Measurements from ENCODE around the gene ZDHHC11B.

Gene ZDHHC11B

DNA sequence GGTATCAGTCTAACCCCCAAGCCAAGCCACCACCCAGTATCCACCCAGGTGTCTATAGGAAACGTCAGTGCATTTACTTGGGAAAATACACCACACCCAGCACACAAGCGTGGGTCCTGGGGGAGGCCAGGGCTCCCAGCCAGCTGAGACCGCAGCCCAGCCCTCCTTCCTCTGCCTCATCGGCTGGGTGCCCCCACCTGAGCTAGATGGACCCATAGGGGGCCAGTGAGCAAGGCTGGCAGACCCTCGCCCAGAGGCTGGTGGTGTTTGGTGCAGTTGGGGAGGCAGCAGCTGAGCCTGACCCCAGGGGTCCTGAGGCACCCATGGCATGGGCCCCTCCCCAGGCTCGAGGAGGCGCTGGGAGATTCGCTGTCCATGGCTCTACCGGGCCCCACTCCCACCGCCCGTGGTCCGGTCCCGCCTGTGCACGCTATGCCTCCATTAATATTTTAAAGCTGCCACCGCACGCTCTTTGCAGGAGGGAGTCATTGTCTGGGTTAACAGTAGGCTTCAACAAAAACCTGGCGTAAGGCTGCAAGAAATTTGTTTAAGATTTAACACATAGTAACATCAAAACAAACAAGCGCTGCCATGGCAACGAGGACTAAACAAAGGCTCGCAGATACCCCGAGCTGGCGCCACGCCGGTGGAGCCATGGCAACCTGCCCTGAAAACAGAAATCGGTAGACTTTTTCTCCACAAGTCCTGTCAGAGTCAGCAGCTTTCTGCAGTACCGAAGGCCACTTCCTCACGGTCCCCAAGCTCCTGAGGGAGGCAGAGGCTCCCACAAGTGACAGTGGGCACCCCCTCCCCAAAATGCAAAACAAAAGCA, 112.0 kb downstream of the ZDHHC11B start:
- peak; percentile 35 for DNase-seq (ENCODE audit: low read depth)

GRCh38 chr5:671459-672328, 112.8 kb downstream of the ZDHHC11B start:
- DNase-seq (ENCODE audit: low read depth), result no peak

DNA sequence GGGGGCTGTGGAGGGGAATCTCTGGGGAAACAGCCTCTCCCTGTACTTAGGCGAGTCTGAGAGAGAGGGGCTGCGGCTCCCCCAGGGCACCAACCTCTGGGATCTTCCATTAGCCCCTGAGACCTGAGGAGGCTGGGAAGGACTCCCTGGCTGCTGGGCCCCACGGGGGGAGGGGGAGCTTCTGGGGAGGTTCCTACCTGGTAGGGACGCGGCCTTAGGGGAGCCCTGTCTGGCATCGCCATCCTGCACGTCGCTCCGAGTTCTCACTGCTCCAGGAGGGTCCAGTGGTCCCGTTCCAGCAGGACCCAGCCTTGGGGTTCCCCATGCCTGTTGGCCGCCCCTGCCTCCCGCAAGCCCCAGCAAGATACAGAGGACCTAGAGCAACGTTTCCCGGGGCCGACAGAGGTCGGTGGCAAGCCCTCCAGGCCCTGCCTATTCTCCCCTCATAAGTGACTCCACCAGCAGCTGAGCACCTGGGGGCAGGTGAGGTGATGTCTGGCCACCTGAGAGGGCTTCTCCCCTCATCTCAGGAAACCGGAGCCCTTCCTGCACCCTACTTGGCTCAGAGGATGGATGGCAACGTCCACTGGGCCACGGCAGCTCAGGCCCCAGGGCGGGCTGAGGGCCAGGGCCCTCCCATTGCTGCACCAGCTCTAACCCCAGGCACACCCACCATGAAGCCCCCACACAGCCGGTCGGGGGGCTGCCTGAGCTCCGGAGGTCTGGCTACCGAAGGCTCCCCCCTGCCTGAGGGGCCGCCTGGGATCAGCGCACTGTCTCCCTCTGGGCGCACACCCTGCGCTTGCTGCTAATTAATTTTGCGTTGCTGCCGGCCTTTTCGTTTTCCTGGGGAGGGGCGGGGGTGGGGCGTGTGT, 113.9 kb downstream of the ZDHHC11B start:
- DNase-seq (ENCODE audit: low read depth), result no peak

GRCh38 chr5:669842-670395, 114.6 kb downstream of the ZDHHC11B start:
- DNase-seq (ENCODE audit: low read depth), result no peak

- DNase-seq (ENCODE audit: low read depth), result no peak
Measured at GRCh38 chr5:669111-669841, 115.3 kb downstream of the ZDHHC11B start.

DNA sequence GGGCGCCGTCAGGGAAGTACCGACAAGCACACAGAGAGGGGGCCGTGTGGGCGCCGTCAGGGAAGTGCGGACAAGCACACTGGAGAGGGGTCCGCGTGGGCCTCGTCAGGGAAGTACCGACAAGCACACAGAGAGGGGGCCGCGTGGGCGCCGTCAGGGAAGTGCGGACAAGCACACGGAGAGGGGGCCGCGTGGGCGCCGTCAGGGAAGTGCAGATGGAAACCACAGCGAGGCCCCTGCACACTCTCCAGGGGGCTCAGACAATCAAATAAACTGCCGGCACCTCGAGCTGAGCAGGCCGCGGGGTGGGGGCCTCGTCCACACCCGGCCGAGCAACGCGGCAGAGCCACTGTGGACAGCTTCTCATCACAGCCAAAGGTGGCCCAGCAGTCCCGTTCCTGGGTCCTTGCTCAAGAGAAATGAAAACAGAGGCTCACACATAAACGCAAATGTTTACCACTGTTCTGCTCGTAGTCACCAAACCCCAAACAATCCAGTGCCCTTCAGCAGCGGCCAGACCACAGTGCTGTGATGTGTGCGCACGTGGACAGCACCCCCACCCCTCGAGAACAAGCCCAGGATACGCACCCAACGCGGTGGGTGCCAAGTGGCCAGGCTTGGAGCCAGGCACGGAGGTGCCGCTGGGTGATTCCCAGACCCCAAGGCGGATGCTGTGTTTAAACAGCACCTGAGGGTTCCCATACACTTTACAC, 116.1 kb downstream of the ZDHHC11B start:
- no peak for DNase-seq (ENCODE audit: low read depth)

DNA sequence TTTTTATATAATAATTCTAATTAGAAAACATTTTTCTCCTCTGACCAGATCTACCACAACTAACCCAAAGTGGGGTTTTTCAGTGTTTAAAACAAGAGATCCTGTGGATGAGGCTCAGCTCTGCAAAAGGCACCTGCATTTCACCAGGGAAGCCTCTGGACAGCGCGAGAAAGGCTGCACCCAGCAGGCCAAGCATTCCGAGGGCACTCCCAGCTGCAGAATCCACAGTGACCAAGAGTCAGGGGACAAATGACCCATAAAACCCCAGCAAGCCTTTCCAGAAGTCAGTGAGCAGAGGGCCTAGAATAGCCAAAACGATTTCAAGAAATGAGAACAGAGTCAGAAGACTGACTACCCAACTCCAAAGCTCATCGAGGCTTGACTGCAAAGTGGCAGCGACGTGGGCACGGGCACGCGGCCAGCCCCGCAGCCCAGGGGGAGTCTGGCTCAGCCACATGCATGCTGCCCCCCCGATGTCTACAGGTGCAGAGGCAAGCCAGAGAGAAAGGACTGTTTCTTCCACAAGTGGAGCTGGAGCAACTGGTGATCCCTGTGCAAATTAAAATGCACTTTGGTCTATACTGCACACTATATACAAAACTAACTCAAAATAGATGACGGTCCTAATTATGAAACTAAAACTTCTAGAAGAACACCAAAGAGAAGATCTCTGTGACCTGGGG, 117.6 kb downstream of the ZDHHC11B start:
- no peak for DNase-seq (ENCODE audit: low read depth)

GRCh38 chr5:665956-666711, 118.4 kb downstream of the ZDHHC11B start:
- no peak for DNase-seq (ENCODE audit: low read depth)

DNA sequence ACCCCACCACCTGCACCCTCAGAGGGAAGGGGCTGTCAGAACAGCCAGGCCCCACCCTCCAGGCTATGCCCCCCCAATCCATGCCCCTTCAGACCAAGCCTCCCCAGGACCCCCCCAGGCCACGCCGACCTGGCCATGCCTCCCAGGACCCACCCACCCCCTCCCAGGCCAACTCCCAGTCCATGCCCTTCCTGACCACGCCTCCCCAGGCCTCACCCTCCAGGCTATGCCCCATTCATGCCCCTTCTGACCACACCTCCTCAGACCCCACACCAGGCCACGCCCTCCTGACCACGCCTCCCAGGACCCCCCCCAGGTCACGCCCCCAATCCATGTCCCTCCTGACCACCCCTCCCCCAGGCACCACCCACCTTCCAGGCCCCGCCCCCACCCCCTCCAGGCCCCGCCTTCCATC, 119.0 kb downstream of the ZDHHC11B start:
- no peak for DNase-seq (ENCODE audit: low read depth)

GRCh38 chr5:664994-665360, 119.6 kb downstream of the ZDHHC11B start:
- no peak for DNase-seq (ENCODE audit: low read depth)

- DNase-seq (ENCODE audit: low read depth), result no peak
Measured at GRCh38 chr5:664343-664993, 120.1 kb downstream of the ZDHHC11B start.

GRCh38 chr5:663436-664342, 120.8 kb downstream of the ZDHHC11B start:
- DNase-seq (ENCODE audit: low read depth), result no peak

DNA sequence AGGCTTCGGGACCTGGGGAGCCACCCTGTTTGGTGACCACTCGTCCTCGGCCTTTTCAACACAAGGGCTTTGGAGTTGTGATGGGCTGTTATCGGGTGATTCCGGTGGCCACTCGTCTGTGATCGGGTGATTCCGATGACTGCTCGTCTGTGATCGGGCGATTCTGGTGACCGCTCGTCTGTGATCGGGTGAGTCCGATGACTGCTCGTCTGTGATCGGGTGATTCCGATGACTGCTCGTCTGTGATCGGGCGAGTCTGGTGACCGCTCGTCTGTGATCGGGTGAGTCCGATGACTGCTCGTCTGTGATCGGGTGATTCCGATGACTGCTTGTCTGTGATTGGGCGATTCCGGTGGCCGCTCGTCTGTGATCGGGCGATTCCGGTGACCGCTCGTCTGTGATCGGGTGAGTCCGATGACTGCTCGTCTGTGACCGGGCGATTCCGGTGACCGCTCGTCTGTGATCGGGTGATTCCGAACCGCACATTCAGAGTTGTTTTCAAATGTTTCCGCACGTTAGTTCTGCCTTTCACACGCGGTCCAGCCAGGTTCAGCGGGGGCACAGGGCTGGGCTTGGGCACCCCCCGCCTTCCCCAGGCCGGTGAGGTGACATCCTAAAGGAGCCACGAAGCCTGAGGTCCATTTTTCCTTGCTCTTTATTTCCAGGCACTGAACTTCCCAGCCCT, 121.6 kb downstream of the ZDHHC11B start:
- no peak for DNase-seq (ENCODE audit: low read depth)

DNA sequence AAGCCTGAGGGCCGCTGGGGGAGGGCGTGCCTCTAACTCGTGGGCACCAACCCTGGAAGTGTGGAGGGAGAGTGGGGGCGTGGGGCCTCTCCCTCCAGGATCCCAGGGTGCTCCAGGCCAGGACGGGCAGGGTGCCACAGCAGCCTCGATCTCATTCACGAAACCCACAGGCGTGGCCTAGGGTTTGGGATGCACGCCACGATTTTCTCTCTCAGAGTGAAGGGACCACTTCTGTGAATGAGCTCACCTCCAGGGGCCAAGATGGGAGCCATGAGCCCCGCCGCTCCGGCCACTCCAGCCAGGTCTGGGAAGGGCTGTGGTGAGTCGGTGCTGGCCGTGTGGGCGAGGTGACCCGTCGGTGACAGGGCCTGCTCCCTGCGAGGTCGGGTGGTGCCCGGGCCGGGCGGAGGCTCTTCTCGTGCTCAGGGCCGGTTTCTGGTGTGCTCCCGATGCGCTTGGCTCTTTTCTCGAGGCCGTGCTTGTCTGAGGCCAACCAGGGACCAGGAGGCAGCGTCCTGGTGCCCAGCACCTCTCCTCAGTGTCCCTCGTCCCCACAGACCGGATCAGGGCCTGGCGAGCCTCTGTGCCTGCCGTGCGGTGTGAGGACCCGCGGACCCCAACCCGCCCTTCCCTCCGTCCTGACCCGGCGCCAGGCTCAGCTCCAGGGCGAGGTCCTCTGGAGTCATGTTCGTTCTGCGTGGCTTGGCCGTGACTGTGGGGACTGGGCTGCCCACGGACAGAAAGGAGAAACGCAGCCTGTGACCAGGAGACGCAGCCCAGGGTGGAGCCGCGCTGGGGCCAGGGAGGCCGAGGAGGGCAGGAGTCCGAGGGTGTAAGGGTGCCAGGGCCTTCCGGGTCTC, 122.4 kb downstream of the ZDHHC11B start:
- DNase-seq (ENCODE audit: low read depth), result no peak

- DNase-seq (ENCODE audit: low read depth), result no peak
Measured at GRCh38 chr5:660491-661030, 124.0 kb downstream of the ZDHHC11B start.

Data from HS-5 (cell line).